Measurements from ENCODE around the gene RSBN1.
"Not testable (repeated sequence)": the region's sequence is repeated elsewhere in the genome, so short reads cannot be mapped to it uniquely, and the experiment has no call there.

RSBN1 gene

DNA sequence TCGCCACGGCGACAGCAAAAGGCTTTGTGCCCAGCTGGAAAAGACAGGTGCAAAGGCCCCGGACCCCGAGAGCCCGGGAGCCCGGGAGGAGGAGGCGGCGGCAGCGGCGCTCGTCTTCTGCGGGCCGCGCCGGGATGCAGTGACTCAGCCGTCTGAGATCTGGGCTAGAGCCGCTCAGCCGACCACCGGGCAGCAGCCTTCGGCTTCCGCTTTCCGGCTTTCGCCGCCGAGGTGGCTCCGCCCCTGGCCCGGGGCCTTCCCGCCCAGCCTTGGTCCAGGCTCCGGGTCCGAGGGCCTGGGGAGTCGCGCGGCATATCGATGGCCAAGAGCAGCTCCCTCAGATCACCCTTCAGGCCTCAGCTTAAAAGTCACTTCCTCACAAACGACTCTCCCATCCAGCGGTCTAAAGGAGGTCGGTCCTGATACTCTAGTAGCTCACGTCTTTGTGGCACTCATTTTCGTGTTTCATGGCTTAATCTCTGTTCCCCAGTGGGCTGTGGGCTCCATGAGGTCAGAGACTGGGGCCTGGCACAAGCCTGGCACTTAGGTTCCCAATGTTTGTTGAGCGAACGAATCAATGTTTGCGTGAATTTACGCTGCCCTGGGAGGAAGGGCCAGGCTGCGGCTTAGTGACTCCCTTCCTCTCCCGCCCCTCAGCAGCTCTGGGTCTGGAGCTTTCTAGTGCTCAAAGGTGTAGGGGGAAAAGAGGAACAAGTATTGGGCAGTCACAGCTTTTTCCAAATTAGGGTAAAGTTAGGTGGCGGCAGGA, 52.8 kb downstream of the RSBN1 start, which contains the start of gene PHTF1:
Gene PHTF1, minus strand, starts transcription at position 154 of the 769 bp plus-strand sequence. CDS start 783 bp downstream, outside the sequence.
- DNase-seq (ENCODE audit: low read depth): peak; percentile 44
- TF ChIP-seq, protein P1, sequence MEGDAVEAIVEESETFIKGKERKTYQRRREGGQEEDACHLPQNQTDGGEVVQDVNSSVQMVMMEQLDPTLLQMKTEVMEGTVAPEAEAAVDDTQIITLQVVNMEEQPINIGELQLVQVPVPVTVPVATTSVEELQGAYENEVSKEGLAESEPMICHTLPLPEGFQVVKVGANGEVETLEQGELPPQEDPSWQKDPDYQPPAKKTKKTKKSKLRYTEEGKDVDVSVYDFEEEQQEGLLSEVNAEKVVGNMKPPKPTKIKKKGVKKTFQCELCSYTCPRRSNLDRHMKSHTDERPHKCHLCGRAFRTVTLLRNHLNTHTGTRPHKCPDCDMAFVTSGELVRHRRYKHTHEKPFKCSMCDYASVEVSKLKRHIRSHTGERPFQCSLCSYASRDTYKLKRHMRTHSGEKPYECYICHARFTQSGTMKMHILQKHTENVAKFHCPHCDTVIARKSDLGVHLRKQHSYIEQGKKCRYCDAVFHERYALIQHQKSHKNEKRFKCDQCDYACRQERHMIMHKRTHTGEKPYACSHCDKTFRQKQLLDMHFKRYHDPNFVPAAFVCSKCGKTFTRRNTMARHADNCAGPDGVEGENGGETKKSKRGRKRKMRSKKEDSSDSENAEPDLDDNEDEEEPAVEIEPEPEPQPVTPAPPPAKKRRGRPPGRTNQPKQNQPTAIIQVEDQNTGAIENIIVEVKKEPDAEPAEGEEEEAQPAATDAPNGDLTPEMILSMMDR (IDR thresholded peaks at IDR 0.05; ENCODE audit: low read depth, low read length, missing control alignments): no peak
- H3K4me3 ChIP-seq (ENCODE audit: low read depth, low read length): peak within 1 kb of the TSS; percentile 68

DNA sequence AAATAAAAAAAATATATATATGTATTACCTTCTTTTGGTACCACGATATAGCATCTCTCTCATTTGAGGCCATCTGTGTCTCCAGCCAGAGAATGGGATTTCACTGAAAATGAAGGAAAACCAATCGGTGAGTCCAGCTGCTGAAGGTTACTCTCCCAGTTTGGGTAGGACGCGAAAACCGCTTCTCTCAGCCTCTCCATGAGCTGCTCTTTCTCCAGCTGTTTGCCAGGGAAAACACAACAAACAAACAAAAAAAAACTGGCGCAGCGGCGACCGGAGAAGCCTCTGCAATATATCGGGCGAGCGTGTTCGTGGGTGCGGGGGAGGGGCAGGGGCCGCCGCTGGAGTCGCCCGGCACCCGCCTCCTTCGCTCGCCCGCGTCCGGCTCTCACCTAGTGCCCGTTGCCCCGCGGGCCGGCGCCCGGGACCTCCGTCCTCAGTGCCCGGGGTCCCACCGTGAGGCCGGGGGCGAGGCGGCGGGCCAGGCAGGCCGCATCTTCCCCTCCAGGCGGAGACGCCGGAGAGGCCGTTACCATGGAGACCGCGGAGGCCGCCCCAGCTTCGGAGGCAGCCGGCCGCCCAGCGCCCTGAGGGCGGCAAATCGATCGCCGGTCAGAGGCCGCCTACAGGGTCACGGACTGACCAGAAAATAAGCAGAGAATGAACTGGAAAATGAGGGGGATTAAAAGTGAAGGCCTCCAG, 53.5 kb downstream of the RSBN1 start:
- TF ChIP-seq, protein P1 (IDR thresholded peaks at IDR 0.05; ENCODE audit: low read depth, low read length, missing control alignments): no peak

DNA sequence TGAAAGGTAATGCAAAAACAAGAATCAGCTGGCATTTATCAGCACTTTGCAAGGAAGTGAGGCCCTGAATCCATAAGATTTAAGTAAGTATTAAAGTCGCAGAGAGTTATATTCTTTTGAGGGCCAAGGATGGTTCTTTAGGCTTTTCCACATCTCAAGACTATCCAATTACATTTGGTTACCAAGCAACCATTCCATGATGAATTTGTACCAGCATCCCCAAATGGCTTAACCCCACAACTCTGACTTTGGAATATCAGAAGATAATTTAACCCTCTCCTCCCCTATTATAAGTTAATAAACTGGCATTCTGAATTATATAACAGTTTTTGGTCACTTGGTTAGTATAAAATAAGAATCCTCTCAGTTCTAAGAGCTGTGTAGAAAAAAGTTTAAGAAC, 55.8 kb downstream of the RSBN1 start:
- TF ChIP-seq, protein P1 (IDR thresholded peaks at IDR 0.05; ENCODE audit: low read depth, low read length, missing control alignments): no peak
- H3K4me3 ChIP-seq (ENCODE audit: low read depth, low read length): no peak overlapping the region
- no peak for DNase-seq (ENCODE audit: low read depth)

More for the DNA sequence above, 53.5 kb downstream of the RSBN1 start:
- peak; percentile 26 for DNase-seq (ENCODE audit: low read depth)
- H3K4me3 ChIP-seq (ENCODE audit: low read depth, low read length): peak overlapping the region; percentile 68

DNA sequence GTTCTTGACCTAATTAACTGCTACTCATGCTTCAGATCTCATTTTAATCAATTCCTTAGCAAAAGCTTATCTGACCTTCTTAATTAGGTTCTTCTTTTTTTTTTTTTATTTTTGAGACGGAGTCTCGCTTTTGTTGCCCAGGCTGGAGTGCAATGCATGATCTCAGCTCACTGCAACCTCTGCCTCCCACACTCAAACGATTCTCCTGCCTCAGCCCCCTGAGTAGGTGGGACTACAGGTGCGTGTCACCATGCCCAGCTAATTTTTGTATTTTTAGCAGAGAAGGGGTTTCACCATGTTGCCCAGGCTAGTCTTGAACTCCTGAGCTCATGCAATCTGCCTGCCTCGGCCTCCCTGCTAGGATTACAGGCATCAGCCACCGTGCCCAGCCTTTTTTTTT, 58.9 kb downstream of the RSBN1 start:
- DNase-seq (ENCODE audit: low read depth); H3K4me3 ChIP-seq (ENCODE audit: low read depth, low read length): not testable (repeated sequence)

DNA sequence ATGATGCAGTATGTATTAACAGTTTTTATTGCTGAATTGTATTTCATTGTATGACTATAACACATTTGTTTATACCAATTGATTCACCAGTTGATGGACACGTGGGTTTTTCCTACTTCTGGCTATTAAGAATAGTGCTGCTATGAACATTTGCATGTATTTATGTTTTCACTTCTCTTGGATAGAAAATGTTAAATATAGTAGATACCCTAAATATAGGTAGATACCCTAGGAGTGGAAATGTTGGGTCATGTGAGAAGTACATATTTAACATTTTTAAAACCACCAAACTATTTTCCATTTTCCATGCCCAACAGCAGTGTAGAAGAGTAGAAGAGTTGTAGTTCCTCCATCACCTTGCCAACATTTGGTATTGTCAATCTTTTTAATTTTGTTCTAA, 60.8 kb downstream of the RSBN1 start:
- TF ChIP-seq, protein P1 (IDR thresholded peaks at IDR 0.05; ENCODE audit: low read depth, low read length, missing control alignments): no peak
- H3K4me3 ChIP-seq (ENCODE audit: low read depth, low read length): no peak overlapping the region
- DNase-seq (ENCODE audit: low read depth): no peak

DNA sequence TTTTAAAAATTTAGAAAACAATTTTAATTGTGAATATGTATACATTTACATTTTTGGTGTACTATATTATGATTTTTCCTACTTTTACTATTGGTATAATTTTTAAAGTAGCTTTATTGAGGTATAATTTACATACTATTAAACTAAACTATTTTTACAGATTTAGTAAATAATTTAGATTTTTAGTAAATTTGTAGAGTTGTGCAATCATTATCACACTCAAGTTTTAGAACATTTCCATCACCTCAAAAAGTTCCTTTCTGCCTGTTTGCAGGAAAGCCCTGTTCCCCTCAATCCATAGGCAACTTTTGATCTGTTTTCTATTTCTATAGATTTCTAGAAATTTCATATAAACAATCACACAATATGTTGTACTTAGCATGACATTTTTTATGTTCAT, 61.2 kb downstream of the RSBN1 start:
- H3K4me3 ChIP-seq (ENCODE audit: low read depth, low read length): no peak overlapping the region
- no peak for DNase-seq (ENCODE audit: low read depth)
- TF ChIP-seq, protein P1 (IDR thresholded peaks at IDR 0.05; ENCODE audit: low read depth, low read length, missing control alignments): no peak

DNA sequence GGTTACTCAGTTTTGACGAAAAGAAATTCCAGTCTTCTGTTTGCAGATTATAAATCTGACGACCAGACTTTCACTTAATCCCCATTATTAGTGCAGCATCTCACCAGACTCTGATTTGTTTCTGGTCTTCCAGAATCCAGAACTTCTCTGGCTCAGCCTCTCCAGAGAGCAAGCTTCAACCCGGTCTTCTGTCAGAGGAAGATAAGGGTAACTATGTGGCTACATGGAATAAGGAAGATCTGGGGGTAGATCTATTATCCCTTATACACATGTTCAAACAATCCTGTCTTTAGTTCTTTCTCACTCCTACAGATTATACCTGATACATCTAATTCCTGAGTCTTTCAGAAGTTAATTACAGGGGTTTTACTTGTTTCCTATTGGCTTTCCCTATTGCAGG, 62.9 kb downstream of the RSBN1 start:
- DNase-seq (ENCODE audit: low read depth): no peak
- TF ChIP-seq, protein P1 (IDR thresholded peaks at IDR 0.05; ENCODE audit: low read depth, low read length, missing control alignments): no peak
- no peak overlapping the region for H3K4me3 ChIP-seq (ENCODE audit: low read depth, low read length)
